ENCODE measurements around the gene B3GALT6.

Gene B3GALT6

DNA sequence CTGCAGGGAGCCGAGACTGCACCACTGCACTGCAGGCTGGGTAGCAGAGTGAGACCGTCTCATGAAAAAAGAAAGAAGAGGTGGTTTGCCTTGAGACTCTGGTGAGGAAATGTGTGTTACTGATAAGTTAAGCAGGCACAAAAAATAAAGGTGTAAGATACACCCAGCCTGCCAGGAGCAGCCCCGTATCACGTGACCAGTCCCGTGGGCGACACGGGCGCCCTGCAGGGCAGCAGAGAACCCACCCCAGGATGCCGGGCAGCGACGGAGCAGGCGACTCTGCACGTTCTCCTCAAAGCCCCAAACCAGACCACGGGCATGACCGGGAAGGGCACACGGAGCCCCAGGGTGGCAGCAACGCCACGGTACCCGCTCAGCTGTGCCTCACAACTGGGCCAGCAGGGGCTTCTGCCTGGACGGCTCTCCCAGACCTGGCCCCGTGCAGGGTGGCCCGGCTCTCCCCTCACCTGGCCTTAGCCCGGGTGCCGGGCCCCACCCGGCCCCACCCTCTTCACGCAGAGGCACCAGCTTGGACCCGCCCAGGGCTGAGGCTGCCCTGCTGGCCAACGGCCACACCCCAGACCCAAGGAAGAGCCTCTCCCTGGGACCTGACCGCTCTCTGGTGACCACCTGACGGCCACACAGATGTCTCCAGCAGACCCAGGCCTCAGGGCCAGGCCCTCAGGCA, 10.0 kb upstream of the B3GALT6 start:
- TF ChIP-seq NFIC (IDR thresholded peaks at IDR 0.05): no peak

DNA sequence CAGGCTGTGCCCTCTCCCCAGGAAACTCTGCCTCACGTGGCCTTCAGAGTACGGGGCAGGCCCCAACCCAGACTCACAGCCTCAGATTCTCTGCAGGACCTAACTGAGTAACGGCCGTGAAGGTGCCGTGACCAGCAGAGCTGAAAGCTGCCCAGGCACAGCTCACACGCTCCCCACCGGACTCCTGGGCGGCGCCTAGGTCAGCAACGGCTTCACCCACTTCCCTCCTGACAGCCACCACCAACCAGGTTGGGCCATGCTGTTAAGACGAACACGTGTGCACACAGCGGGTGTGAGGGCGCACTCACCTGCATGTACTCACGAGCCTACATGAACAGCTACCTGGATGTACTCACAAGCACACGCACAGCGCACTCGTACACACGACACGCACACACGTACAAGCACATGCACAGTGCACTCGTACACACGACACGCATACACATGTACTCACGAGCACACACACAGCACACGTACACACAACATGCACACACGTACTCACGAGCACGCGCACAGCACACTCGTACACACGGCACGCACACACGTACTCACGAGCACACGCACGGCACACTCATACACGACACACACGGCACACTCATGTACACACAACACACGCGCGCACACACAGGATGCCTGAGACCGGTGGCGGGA, 9.3 kb upstream of the B3GALT6 start:
- TF ChIP-seq NFIC (IDR thresholded peaks at IDR 0.05): no peak
- no peak for TF ChIP-seq TAF1 (IDR thresholded peaks at IDR 0.05; ENCODE audit: low read depth)
- TF ChIP-seq TCF12 (IDR thresholded peaks at IDR 0.05; ENCODE audit: low read depth): no peak
- TF ChIP-seq EP300 (IDR thresholded peaks at IDR 0.05; ENCODE audit: borderline replicate concordance): no peak
- no peak for TF ChIP-seq YY1 (IDR thresholded peaks at IDR 0.05; ENCODE audit: low read depth)
- TF ChIP-seq CREB1 (IDR thresholded peaks at IDR 0.05; ENCODE audit: low read depth): no peak
- TF ChIP-seq FOXM1 (IDR thresholded peaks at IDR 0.05; ENCODE audit: borderline replicate concordance, low read depth): no peak
- no peak for TF ChIP-seq ZBTB7A (IDR thresholded peaks at IDR 0.05; ENCODE audit: low read depth)

DNA sequence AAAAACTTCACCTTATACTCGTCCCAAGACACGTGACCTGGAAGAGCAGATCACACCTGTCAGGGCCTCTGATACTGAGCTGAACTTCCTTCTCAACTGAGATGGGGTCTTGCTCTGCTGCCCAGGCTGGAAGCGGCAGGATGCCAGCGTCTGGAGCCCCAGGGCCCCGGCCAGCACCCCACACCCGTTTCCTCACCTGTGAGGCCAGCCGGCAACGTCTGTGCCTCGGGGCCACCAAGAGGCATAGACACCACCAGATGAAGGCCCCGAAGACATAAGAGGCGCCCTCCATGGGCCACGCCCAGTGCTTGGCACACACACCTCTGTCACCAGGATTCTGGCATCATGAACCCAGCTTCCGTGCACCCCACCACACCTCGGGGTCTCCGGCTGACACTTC, 8.7 kb upstream of the B3GALT6 start:
- TF ChIP-seq, protein P1, sequence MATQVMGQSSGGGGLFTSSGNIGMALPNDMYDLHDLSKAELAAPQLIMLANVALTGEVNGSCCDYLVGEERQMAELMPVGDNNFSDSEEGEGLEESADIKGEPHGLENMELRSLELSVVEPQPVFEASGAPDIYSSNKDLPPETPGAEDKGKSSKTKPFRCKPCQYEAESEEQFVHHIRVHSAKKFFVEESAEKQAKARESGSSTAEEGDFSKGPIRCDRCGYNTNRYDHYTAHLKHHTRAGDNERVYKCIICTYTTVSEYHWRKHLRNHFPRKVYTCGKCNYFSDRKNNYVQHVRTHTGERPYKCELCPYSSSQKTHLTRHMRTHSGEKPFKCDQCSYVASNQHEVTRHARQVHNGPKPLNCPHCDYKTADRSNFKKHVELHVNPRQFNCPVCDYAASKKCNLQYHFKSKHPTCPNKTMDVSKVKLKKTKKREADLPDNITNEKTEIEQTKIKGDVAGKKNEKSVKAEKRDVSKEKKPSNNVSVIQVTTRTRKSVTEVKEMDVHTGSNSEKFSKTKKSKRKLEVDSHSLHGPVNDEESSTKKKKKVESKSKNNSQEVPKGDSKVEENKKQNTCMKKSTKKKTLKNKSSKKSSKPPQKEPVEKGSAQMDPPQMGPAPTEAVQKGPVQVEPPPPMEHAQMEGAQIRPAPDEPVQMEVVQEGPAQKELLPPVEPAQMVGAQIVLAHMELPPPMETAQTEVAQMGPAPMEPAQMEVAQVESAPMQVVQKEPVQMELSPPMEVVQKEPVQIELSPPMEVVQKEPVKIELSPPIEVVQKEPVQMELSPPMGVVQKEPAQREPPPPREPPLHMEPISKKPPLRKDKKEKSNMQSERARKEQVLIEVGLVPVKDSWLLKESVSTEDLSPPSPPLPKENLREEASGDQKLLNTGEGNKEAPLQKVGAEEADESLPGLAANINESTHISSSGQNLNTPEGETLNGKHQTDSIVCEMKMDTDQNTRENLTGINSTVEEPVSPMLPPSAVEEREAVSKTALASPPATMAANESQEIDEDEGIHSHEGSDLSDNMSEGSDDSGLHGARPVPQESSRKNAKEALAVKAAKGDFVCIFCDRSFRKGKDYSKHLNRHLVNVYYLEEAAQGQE (IDR thresholded peaks at IDR 0.05; ENCODE audit: low read depth): no peak
- TF ChIP-seq FOXM1 (IDR thresholded peaks at IDR 0.05; ENCODE audit: borderline replicate concordance, low read depth) (no peak), TCF12 (IDR thresholded peaks at IDR 0.05; ENCODE audit: low read depth) (no peak)

DNA sequence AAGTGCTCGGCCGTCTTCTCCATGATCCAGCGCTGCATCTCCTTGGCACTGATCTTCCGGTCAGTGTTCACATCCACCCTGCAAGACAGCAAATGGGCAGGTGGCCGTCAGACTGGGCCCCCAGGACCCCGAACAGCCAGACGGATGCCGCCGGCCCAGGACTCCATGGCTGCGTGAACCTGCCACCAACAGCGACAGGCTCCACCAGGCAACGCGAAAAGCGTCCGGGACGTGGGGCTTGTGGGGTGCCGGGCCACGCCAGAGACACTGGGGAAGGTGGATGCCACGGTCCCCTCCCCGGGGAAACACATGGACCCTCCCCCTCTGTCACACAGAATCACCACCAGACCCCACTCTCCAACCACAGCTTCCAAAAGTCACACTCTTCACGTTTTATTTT, 8.1 kb upstream of the B3GALT6 start:
- no peak for TF ChIP-seq TAF1 (IDR thresholded peaks at IDR 0.05; ENCODE audit: low read depth)
- TF ChIP-seq EP300 (IDR thresholded peaks at IDR 0.05; ENCODE audit: borderline replicate concordance): no peak
- no peak for TF ChIP-seq RAD21 (IDR thresholded peaks at IDR 0.05; ENCODE audit: low read depth)
- no peak for TF ChIP-seq TCF12 (IDR thresholded peaks at IDR 0.05; ENCODE audit: low read depth)
- TF ChIP-seq, protein P1 (IDR thresholded peaks at IDR 0.05; ENCODE audit: low read depth): no peak
- TF ChIP-seq EGR1 (IDR thresholded peaks at IDR 0.05): no peak
- no peak for TF ChIP-seq TEAD4 (IDR thresholded peaks at IDR 0.05)
- TF ChIP-seq, protein P2, sequence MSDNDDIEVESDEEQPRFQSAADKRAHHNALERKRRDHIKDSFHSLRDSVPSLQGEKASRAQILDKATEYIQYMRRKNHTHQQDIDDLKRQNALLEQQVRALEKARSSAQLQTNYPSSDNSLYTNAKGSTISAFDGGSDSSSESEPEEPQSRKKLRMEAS (IDR thresholded peaks at IDR 0.05): no peak
- TF ChIP-seq CEBPB (IDR thresholded peaks at IDR 0.05): no peak
- no peak for TF ChIP-seq CREB1 (IDR thresholded peaks at IDR 0.05; ENCODE audit: low read depth)
- no peak for TF ChIP-seq NFIC (IDR thresholded peaks at IDR 0.05)
- TF ChIP-seq ZBTB7A (IDR thresholded peaks at IDR 0.05; ENCODE audit: low read depth): no peak
- no peak for TF ChIP-seq FOXM1 (IDR thresholded peaks at IDR 0.05; ENCODE audit: borderline replicate concordance, low read depth)
- no peak for TF ChIP-seq YY1 (IDR thresholded peaks at IDR 0.05; ENCODE audit: low read depth)
- TF ChIP-seq, protein P3, sequence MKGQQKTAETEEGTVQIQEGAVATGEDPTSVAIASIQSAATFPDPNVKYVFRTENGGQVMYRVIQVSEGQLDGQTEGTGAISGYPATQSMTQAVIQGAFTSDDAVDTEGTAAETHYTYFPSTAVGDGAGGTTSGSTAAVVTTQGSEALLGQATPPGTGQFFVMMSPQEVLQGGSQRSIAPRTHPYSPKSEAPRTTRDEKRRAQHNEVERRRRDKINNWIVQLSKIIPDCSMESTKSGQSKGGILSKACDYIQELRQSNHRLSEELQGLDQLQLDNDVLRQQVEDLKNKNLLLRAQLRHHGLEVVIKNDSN (IDR thresholded peaks at IDR 0.05): no peak

DNA sequence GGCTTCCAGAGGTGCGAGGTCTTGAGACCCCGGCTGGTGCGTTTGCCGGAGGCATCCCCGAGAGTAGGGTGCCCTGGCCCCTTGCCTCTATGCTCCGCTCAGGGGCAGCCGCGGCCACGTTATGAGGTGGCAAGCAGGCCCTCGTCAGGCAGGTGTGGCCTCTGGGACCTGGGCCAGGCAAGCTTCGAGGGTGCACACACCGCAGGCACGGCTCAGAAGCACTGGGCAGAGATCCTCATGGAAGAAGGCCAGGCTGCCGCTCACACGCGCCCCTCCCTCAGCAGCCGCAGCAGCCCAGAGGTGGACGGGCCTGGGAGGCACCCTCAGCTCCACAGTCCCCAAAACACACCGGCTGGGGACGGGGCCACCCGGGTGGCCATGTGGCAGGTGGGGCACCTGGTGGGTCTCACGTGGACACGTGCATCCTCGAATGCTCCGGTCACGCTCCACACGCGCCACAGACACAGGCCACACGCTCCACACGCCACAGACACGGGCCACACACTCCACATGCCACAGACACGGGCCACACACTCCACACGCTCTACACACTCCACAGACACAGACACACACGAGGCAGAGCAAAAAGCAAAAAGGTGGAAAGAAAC, 6.7 kb upstream of the B3GALT6 start:
- TF ChIP-seq FOXM1 (IDR thresholded peaks at IDR 0.05; ENCODE audit: borderline replicate concordance, low read depth) (no peak), TAF1 (IDR thresholded peaks at IDR 0.05; ENCODE audit: low read depth) (no peak), CEBPB (IDR thresholded peaks at IDR 0.05) (no peak), TEAD4 (IDR thresholded peaks at IDR 0.05) (no peak), ZBTB7A (IDR thresholded peaks at IDR 0.05; ENCODE audit: low read depth) (no peak), YY1 (IDR thresholded peaks at IDR 0.05; ENCODE audit: low read depth) (no peak), NFIC (IDR thresholded peaks at IDR 0.05) (no peak), CREB1 (IDR thresholded peaks at IDR 0.05; ENCODE audit: low read depth) (no peak), RAD21 (IDR thresholded peaks at IDR 0.05; ENCODE audit: low read depth) (no peak), TCF12 (IDR thresholded peaks at IDR 0.05; ENCODE audit: low read depth) (no peak), EP300 (IDR thresholded peaks at IDR 0.05; ENCODE audit: borderline replicate concordance) (no peak), EGR1 (IDR thresholded peaks at IDR 0.05) (no peak)
- TF ChIP-seq, protein P1 (IDR thresholded peaks at IDR 0.05; ENCODE audit: low read depth): no peak
- TF ChIP-seq, protein P2 (IDR thresholded peaks at IDR 0.05): no peak
- TF ChIP-seq, protein P3 (IDR thresholded peaks at IDR 0.05): no peak
